Fibroblast of skin of abdomen (primary cell): ENCODE results near the gene PROM2.

Experiments used
- DNase-seq: peaks from one replicate; pipeline ENCODE4 v3.0.0-alpha.2; 2013

The PROM2 gene

DNA sequence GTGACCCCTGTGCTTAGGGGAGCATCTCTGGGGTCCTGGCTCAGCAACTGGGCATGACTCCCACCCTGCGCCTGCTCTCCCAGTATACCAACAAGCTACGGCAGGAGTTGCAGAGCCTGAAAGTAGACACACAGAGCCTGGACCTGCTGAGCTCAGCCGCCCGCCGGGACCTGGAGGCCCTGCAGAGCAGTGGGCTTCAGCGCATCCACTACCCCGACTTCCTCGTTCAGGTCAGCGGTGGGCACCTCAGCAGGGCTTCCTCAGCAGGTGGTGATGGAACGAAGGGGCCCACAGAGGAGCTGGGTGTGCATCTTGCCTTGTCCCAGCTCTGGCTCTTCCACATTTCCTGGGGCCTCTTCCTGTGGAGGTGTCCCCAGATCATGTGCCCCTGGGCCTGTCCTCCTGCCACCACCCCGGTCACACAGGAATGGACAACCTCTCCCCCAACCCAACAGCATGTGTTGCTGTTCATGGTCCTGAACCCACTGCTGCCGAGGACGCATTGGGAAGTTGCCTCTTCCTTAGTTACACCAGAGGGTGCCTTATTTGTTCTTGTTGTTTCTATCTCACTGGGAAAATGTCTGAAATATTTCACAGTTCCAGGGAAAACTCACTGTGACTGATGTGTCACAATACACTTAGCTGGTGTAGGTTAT lies 10.8 kb downstream of the PROM2 start:
- no peak for DNase-seq

DNA sequence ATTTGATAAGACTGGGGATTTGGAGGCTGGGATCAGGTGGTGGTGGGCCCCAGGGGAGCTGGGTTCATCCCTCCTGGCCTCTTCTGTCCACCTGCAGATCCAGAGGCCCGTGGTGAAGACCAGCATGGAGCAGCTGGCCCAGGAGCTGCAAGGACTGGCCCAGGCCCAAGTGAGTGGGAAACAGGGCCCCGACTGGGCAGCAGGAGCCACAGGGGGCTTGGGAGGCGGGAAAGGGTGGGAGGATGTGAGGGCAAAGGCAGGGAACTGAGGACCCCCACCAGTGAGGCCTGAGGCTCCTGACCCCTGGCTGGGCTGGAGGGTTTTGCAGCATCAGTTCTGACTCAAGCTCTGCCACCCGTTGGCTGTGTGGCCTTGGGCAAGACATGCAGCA lies 11.3 kb downstream of the PROM2 start:
- DNase-seq, result no peak

DNA sequence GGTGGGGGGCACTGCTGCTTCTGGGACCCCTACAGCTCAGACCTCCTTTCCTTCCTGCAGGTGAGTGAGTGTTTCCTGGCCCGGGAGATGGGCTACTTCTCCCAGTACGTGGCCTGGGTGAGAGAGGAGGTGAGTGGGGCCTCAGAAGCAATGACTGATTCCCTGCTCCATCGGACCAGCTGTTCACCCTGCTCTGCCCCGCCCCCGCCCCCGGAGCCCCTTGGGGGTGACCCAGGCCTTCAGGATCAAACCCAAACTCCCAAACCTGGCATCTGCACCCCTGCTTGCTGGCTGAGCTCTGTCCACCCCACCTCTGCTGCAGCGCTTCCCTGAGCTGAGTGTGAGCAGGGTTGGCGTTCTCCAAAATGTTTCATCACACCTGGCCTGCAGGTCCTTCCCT lies 13.1 kb downstream of the PROM2 start:
- no peak for DNase-seq

DNA sequence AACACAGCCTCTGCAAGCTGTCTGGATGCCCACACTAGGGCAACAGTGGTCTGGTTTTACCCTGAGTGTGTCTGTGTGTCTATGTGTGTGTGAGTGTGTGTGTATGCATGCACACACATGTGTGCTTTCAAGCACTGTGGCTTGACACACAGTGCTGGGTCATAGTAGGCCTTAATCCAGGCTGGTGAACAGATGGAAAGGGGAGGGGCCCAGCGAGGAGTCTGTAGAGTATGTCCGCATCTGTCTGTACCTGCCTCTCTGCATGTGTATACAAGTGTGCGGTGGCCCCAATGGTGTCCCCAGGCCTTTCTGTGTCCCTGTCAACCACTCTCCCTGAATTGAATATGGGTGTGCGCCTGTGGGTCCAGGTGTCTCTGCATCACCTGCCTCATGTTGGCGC lies 13.6 kb downstream of the PROM2 start:
- no peak for DNase-seq

GRCh38 chr2:95289253-95289652 lies 15.0 kb downstream of the PROM2 start:
- no peak for DNase-seq

DNA sequence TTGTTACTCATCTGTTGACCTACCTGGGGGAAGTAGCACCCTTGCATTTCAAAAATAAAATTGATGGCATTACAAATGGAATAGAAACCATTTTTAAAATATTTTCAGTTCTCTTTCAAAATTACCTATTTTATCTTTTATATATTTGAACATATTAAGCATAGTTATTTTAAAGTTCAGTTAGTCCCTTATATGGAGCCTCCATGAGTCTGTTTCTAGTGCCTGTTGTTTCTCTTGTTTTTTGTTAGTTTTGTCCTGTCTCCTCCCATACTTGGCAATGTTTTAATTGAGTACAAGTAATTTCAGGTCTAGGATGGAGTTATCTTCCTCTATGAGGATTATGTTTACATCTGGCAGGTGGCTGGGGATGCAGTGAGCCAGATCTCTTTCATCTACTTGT lies 17.0 kb downstream of the PROM2 start:
- no peak for DNase-seq

- DNase-seq, result no peak
Observed at GRCh38 chr2:95292623-95293260, 18.5 kb downstream of the PROM2 start.

DNA sequence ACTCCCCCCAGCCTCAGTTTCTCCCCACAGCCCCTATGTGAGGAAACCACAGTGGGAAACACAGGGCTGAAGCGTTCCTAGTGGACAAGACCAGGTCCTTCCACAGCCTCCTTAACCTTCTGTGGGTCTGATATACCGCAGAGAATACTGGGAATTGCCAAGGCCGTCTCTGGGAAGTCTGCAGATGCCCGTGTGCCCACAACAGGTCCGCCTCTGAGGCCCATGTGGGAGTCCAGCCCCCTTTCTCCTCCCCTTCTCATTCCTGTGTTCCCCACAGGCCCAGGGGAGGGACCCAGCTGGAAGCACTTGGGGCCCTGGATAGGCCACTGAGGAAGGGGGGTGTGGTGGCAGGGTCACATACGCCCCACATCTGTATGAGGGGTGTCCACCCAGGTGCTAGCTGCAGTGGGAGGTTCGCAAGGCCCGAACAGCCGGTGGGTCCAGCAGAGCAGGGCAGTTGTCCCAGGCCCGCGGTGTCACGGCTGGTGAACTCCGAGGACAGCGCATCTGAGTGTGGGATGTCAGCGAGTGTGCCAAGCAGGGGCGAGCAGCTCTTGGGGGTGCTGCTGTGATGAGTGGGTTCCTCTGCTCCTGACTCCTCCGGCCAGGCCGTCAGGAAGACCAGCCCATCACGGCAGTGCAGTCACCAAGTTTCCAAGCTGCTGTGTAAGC lies 20.5 kb downstream of the PROM2 start:
- no peak for DNase-seq

- no peak for DNase-seq
Observed at GRCh38 chr2:95295376-95295775, 21.1 kb downstream of the PROM2 start.

DNA sequence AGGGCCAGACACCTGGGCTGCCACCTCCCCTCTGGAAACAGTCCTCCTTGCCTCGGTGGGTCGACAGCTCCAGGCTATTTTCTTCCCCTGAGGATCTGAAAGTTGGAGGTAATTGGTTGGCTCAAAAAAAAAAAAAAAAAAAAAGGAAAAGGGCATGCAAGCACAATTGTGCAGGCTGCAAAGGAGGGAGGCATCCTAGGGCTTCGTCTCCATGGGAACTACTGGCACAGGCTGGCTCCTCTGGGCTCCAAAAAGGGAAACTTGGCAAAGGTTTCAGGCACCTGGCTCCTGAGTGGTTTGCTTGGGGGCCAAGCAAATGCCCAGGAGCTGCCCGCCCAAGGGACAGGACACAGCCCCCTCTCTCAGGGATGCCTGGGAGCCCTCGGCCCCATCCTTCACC lies 21.8 kb downstream of the PROM2 start:
- no peak for DNase-seq

DNA sequence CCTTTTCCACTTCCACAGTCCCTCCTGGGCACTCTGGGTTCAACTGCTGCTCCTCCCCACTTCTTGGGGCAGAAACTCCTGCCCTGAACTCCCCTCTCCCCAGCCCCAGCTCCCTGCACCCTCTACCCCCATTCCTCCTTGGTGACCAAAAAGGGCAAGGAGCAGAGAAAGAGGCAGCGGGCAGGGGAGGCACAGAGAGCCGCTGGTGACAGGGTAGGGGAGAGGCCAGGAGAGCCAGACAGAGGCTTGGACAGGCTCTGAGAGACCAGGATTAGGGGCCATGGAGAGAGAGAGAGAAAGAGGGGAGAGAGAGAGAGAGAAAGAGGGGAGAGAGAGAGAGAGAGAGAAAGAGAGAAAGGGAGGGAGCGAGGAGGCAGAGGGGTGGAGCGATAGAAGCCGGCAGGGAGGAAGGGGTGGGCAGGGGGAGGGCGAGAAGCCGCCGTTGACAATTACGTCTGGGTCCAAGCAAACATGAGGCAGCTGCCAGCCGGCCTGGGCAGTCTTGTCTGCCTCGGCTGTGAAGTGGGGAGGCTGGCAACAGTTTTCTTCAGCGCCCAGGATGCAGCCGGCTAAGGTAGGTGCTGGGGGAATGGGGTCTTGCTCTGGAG lies 22.7 kb downstream of the PROM2 start, which contains the start of gene KCNIP3:
TSS of gene KCNIP3 (plus strand) at position 468 of the 608 bp plus-strand sequence. CDS start at position 560, 92 bp downstream.
- DNase-seq, result no peak

DNA sequence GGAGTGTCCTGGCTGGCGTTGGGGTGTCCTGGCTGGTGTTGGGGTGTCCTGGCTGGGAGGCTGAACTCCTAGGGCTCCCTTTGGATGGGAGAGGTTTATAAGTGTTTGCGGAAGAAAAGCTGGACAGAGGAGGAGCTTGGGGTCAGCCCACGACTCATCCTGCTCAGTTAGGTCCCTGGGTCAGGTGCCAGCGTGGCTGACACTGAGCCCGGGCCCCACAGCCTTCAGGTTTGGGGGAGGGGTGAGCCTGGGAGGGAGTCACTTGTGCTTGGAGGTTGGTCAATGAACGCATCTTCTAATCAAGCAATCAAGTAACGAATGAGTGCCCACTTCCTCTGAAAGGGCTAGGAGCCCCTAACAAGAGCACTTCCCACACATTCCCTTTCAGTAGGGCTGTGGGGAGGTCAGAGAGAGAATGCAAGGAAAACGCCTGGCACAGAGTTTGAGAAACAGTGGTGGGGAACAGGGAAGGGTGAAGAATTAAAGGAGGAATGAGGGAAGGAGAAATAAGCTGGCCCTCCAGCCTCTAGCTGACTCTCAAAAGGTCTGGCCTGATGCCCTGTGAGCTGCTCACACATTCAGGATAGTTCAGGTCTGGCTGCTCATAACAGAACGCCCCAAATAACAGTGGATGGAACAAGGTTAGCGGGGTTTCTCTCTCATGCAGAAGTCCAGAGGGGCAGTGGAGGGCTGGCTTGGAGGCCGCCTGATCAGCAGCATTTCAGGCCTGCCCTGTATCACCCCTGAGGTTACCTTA lies 23.6 kb downstream of the PROM2 start:
- no peak for DNase-seq

- DNase-seq, result no peak
Observed at GRCh38 chr2:95298486-95299111, 24.4 kb downstream of the PROM2 start.

- no peak for DNase-seq
Observed at GRCh38 chr2:95299961-95300360, 25.7 kb downstream of the PROM2 start.

- DNase-seq, result no peak
Observed at GRCh38 chr2:95300450-95300849, 26.2 kb downstream of the PROM2 start.

GRCh38 chr2:95301186-95301585 lies 26.9 kb downstream of the PROM2 start:
- DNase-seq, result no peak

GRCh38 chr2:95301876-95302641 lies 27.8 kb downstream of the PROM2 start:
- no peak for DNase-seq

GRCh38 chr2:95303191-95303919 lies 29.1 kb downstream of the PROM2 start:
- DNase-seq, result no peak

DNA sequence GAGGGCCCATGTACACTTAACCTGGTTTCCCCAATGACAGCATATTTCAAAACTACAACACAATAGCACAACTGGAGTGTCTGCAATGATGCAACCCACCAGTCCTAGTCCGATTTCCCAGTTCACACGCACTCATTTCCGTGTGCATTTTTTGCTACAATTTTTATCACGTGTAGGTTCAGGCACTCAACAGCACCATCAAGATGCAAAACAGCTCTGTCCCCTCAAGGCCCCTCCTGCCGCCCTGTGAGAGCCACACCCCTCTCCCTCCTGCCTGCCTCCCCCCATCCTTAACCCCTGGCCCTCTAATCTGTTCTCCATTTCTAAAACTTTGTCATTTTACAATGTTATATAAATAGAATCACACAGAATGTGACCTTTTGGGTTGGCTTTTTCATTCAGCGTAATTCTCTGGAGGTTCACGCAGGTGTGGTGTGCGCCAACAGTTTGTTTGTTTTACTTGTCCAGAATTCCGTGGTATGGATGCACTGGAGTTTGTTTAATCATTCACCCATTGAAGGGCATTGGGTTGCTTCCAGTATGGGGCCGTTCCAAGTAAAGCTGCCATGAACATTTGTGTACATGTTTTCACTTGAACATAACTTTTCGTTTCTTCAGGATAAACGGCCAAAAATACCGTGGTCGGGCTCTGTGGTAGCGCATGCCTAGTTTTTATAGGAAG lies 31.3 kb downstream of the PROM2 start:
- DNase-seq, result no peak

DNA sequence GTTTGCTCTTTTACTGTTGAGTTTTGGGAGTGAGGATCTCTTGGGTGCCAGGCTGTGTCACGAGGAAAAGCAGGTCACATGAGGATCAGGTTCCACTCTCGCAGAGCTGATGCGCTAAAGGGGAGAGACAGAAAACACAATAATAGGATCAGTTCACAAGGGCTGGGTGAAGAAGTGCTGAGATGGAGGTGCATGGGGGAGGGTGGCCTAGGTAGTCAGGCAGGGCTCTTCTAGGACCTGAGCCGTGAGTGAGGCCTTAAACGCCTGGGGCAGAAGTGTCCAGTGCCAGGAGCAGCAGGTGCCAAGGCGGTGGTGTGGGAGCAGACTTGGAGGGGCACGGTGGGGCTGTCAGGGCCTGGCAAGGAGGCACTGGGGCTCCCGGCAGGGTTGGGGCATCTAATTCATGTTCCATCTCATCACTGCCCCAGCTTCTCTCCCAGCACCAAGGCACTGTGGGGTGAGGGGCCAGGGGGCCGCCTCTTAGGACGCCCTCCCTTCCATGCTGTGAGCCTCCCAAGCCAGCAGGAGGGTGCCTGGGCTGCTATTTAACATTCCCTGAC lies 32.2 kb downstream of the PROM2 start:
- DNase-seq, result no peak
